DMS114 treated with DMSO at 0.1 percent for 48 hours (cell line): ENCODE results near the gene TNS1.

Experiments used
- DNase-seq: peaks from one replicate; lab custom pipeline; 2025; ENCODE audit not compliant: unreplicated experiment; lab: John Stamatoyannopoulos, UW

TNS1 gene

DNA sequence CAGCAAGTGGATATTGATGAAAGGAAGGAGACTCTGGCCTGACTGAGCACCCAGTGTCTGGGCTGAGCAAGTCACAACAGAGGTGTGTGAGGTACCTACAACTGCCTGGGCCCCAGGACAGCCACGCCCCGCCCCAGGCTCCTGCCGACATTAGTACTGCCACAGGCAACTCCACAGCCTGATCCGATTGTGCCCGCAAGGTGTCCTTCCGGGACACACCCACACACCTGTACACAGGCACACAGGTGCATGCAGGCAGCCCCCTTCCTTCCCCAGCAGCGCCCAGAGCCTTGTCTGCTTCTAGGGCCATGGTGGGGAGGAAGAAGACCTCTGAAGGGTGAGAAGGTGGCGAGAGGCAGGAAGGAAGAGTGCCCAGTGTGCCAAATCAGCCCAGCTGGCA, 83.6 kb downstream of the TNS1 start:
- no peak for DNase-seq

DNA sequence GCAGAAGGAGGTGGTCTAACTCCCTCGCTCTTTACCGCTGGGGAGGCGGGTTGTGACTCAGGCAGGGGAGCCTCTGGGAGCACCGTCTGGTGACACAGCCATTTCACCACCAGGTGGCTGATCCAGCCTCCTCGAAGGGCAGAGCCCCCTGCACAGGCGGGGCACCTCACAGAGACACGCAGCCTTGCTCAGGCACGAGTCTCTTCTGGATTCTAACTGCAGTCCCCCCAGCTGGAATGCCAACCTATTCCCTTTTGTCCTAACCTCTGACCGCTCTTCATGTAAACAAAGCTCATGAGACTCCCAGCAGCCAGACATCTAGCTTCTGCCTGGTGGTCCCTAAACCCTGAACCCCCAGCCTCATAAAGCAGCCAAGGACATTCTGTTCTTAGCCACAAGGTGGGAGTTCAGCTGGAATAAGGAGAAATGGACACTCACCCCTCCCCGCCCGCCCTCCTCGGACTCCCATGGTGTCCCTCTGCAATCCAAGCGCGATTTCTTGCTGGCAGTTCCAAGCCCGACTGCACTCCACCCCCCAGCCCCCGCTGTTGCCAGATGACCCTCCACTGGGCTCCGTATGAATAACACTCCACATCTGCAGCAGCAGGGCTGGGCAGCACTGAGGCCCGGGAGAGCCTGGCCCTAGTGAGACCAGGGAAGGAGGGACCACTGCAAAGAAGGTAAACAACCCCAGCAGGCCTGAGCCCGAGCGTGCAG, 84.3 kb downstream of the TNS1 start:
- DNase-seq = no peak

DNA sequence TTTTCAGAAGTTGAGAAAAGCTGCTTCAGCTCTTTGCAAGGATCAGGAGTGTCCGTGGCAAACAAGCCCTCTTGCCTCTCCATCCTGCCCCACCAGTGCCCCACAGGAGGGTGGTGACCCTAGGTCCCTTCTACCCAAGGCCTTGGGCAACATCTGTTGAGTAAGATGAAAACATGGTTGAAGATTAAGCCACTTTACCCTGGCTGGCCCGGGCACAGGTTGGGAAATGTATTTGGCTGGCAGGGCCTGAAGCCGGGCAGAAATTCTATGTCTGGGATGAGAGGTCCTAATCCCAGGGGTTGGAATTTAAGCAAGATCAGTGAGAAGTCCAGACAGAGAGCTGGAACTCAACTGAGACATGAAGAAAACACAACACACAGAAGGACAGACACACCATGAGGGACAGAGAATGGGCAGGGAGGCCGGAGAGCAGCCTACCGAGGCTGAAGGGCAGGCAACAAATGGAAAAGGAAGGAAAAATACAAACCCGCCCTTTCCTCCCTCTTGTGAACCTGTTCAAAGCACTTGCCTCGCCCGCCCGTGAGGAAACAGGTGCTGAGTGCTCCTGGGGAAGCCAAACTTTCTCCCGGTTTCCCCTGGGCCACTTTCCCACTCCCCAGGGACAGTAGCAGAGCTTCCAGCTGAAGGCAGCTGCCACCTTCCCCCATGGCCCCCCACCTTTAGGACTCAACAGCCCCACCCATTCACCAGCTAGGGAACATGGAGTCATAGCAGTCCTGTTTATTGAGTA, 86.1 kb downstream of the TNS1 start:
- no peak for DNase-seq

DNA sequence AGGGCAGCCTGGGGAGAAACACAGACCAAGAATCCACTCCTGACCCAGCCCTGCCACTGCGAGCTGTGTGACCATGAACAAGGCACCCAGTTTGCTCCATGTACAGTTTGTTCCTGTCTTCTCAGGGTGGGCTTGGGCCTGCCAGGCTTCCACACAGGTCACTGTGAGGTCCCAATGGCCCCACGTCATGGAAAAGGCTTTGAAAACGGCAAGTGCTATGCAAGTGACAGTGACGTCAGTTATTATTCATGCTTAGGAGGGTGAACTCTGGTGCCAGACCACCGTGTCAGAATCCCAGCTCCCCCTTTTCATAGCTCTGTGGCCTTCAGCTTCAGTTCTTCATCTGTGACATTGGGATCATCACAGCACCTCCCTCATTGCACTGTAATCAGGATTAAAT, 87.1 kb downstream of the TNS1 start:
- no peak for DNase-seq

DNA sequence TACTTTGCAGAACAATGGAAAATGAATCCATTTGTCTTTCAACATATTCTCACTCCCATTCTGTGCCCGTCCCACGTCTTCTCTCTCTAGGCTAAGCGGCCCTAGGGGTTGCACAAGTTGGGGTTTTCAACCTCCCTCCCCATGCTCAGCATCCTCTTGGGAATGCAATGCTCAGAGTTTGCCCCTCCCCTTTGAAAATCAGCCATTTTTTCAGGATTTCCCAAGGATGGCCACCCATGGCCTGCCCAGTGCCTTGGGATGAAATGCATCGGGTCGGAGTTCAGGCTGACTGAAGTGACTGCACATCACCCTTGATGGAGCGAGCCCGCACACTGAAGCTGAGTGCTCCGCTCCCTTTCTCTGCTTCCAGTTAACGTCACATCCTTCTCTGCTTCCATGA, 87.9 kb downstream of the TNS1 start:
- DNase-seq = no peak

DNA sequence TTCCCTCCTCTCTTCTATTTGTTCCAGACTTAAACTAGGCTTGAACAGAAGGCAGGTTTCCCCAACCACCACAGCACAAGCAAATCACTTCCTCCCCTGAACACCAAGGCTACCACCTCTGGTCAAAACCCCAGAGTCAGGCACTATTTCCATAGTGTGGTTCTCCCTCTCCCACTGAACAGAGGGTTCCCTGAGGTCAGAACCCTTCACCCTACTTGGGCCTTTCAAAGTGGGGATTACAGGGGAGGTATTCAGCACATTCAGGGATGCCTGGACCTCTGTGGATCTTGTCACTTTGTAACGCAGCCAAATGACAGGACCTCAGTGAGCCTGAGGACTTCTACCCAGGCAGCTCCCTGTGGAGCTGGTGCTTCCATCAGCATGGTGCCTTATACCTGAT, 88.7 kb downstream of the TNS1 start:
- DNase-seq = no peak

DNA sequence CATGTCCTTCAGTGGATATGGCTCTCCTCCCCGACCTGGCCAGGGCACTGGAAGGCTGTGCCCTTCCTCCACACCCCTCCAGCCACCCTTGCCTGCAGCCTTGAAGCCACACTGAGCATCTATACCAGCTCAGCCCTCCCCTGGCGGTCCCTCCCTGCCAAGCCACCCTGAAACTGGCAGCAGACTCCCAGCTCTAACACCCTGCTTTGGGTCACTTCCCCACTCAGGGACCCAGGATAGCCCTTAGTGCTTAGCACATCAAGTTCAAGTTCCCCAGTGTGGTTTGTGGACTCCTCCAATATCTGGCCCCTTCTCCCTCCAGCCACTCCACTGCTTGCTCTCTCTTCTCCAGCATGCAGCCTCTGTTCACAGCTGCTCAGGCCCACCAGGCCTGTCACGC, 89.4 kb downstream of the TNS1 start:
- DNase-seq = no peak

DNA sequence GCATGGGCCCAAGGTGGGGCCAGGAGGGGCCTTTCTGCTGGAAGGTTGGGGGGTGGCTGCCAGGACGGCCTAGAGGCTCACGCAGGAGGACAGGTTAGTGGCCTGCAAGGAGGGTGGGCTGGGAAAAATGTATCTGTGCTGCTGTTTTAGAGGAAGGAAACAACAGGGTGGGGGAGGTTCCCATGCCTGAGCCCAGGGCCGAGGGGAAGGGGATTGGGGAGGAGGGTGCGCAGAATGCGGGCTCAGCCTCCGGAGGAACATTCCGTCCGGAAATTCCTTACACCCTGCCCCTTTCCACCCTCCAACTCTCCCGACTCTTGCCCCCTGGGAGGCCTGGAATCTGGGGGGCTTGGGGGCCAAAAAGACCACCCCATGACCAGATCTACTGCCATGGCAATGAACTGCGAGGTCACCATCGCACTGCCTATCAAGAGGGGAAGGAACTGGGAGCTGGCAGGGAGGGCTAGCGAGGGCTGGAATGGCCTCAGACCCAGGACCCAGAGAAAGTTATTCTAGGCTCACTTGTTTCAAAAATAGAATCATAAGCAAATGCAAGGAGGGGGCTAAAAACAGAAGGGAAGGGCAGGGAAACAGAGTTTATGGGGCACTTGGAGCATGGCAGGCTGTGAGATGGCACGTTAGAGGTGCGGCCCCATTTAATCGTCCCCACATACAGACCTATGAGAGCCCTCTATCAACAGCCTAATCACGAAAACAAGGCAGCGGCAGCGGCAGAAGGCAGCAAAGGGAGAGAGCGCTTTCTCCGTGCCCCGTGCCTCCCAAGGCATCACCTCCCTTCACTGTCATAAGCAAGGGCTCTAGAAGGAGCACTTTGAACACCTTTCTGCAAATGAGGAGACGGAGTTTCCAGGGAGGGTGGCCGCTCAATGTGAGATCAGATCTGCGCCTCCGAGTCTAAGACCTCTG, 90.4 kb downstream of the TNS1 start:
- no peak for DNase-seq

DNA sequence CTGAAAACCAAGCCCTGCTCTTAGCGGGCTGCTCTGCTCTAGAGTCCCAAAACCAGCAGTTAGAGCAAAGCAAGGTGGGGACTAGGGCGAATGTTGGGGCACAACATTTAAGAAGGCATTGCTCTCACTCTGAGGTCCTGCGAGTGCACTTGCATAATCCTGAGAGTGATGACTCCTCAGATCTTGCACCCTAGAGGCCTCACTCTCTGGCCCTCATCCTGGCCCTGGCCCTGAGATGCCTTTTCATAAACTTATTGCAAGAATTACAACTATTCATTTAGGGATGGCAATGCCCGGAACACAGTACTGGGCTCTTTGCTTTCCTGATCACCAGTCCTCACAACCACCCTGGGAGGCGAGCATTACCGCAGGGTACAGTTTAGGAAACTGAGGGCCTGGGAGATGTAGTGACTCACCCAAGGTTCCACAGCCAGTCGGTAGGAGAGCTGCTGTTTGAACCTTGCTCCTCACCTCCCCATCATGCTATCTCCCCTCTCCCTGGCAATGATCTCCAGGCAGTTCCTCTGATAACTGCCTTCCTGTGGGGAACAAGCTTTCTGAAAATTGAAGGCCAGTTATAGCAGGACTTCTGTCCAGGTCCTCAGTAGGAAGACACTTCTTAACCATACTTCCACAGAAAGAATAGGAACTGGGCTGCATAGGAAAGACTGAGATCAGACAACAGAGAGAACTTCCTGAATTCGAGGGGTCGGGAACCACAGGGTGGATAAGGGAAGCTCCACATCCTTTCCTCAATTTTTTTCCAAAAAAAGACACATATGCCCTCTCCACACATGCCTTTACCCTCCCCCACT, 91.3 kb downstream of the TNS1 start:
- no peak for DNase-seq

DNA sequence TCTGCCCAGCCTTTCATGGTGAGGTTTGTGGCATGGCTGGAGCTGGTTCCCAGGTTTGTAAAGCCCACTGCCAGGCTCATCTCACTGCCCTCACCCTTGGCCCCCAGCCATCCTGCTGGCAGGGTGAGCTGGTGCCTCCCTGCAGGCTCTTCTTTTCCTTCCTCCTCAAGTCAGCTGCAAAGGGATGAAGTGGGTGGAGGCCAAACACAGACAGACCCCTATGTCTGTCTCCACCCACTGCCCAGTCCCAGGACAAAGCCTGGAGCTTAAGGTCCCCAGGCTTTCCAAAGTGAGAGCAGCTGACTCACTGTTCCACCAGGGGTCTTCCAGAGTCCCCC, 92.0 kb downstream of the TNS1 start:
- no peak for DNase-seq

DNA sequence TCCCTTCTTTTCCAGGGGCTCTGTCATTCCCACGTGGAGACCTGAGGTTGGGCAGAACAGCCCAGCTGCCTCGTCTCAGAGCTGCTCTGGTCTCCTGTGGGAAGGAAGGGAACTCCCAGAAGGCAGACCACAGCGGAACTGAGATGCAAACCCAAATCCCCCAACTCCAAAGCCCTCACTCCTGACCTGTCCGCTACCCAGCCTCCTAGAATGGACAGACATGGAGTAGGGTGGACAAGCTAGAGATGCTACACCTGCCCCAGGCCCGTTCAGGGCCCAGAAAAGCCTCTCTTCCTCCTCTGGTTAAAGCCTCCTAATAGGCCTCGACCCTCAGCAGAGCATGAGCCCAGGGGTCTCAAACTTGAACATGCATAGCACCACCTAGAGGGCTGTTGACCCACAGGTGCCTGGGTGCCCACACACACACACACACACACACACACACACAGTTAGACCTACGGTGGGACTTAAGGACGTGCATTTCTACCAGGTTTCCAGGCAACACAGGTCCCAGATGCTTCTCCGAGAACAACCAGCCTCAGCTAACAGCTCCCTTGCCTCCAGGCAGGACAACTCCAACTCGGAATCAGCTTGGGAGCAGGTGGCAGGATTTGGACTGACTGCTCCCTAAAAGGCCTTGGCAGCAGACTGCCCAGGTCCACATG, 93.5 kb downstream of the TNS1 start:
- no peak for DNase-seq

DNA sequence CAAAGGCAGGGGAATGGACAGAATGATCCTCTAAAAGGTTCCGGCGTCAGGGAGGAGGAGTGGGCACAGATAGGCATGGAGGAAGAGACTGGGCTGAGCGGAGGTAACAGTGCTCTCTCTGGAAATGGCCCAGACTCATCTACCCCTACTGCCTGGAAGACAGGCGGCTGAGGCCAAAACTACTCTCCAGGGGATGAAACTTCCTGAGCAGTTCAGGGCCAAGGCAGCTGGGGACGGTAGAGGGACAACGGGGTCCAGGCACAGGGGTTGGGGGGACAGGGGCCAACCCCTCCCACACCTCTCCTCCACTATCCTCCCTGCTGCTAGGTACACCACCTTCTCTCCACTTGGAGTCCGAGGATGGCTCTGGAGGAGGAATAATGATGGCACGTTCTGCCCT, 94.3 kb downstream of the TNS1 start:
- no peak for DNase-seq

DNA sequence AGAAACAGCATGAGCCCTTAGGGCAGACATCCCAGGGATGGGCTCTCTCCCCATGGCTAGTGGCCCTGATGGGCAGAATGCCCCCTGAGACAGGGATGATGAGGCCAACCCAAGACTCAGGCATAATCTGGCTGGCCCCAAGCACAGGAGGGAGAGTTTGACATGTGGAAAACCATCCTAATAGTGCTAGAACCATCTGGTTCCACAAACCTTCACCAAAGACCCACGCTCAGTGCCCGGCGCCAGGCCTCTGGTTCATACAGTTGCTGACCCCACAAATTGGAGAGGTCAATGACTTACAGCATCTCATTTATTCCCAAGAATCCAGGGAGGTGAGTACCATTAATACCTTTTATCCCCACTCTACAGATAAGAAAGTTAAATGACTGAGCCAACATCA, 95.5 kb downstream of the TNS1 start:
- DNase-seq = no peak

DNA sequence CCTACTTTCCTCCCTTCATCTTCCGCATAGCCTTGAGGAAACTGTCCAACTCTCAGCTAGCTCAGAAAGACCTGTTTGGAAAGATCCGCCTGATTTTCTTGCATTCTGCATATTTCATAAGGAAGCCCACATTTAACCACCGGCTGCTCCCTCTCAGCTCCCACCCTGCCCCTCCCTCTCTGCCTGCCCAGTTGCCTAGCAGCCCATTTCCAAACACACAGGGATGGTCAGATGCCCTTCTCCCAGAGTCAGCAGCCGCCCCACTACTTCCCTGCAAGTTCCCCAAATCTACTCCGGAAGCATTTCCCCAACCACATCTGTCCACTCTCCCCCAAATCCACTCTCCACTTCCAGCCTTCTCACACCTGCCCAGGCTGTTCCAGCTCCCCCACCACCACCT, 96.0 kb downstream of the TNS1 start:
- DNase-seq = no peak

DNA sequence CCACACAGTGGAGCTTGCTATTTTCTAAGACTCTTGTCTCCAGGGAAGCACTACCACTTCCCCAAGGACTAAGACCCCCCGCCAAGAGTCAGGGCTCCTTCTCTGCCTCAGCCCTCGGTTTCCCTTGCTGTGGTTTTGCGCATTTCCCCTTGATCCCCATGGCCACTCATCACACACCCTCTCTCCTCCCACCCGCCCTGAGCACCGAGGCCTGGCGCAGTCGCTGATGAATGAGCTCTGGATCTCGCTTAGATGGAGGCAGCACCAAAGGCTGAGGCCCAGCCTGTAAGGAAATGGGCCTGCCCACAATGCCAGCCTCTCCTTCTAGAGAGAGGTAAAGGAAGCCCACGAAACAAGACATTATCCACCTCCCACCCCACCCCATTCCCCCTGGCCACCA, 96.9 kb downstream of the TNS1 start:
- no peak for DNase-seq

DNA sequence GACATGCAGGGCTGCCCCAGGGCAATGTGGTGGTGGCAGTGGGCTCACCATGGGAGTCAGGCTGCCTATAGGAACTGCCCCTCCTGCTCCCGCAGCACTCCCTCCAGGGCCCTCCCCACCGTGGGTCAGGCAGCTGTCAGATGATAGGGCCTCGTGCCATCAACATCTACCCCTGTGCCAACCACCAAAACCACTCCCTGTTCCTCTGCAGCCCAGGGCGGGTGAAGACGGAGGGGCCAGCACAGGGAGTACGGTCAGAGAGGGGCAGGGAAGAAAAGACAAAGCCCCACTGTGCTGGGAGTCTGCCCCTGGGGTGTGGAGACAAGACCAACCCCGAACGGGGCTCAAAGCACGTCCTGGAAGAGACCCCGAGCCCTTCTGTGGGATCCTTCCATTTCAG, 97.4 kb downstream of the TNS1 start:
- no peak for DNase-seq

DNA sequence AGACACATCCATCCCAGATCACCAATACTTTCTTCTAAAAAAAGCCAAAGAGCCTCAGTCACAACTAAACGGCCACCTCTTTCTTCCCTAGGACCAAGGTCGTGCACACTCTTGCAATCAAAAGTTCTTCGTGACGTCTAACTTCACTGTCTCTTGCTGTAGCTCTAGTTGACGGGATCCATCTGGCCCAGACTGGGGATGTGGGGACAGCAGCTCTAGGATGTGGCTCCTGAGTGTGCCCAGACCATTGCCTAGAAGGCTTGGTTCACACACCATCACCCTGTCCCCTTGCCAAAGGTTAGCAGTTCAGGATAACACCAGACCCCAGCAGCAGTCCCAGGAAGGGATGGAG, 98.2 kb downstream of the TNS1 start:
- DNase-seq = no peak

DNA sequence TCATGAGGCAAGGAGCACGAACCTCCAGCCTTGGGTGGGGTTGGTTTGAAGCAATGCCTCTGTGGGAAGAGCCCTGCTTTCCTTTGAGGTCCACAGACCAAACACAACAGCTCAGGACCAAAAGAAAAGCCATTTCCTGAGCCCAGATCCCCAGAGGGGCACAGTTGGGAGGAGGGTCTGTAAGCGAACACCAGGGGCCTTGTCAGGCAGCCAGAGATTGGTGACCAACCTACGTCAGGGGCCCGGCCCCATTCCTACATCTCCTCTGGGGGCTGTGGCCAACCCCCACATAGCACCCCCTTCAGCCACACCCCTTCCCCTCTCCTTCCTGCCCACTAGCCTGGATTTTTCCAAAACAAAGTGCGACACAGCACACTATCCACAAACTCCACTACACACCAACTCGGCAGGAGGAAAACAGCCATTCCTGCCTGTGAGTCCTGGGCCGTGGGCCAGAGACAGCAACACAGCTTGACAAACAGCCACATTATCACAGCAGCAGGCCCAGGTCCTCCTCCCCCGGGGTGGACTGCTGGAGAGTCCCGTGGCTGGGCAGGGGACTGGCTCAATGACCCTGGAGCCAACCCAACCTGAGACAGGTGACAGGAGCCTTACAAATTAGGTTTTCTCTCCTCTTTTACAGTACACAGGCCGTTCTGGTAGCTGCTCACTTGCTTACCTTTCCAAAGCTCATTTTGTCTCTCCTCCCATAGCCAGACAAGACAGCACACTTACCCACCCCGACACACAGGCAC, 98.8 kb downstream of the TNS1 start:
- DNase-seq = no peak

DNA sequence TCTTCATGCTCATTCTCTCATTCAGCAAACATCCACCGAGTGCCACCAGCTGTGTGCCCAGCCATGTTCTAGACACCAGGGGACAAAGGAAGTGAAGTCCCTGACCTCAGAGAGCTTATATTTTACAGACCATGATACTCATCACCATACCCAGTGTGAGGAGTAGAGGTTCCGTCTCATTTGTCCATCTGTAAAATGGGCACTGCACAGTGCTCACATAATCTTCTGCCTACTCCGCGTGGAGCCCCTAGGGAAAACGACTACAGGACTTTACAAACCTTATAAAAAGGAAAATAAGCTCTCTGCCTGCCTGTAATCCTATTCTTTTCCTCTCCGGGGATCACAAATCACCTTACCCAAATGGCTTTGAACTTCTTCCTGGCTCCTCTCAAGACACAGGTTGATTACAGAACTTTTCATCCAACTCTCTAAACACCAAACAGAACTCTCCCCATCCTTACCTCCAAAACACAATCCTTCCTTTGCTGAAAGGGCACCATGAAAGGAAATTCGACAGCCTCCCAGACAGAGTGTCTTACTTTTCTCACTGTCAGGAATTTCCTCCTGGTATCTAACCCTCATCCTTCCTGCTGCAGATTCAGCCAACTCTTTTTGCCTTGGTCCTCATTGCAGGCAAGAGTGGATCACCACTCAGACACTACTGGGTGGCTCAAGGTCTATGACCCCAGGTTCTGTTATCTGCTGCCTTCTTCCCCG, 99.5 kb downstream of the TNS1 start:
- no peak for DNase-seq
